Epidermal melanocyte (primary cell): ENCODE data around the gene FAM3A.
"Not testable (repeated sequence)": the region's sequence is repeated elsewhere in the genome, so short reads cannot be mapped to it uniquely, and the experiment has no call there.

Source experiments
- DNase-seq: peaks from one replicate; pipeline ENCODE4 v3.0.0; 2011; ENCODE audit warnings: low spot score; ENCODE audit not compliant: insufficient read length

Gene FAM3A

DNA sequence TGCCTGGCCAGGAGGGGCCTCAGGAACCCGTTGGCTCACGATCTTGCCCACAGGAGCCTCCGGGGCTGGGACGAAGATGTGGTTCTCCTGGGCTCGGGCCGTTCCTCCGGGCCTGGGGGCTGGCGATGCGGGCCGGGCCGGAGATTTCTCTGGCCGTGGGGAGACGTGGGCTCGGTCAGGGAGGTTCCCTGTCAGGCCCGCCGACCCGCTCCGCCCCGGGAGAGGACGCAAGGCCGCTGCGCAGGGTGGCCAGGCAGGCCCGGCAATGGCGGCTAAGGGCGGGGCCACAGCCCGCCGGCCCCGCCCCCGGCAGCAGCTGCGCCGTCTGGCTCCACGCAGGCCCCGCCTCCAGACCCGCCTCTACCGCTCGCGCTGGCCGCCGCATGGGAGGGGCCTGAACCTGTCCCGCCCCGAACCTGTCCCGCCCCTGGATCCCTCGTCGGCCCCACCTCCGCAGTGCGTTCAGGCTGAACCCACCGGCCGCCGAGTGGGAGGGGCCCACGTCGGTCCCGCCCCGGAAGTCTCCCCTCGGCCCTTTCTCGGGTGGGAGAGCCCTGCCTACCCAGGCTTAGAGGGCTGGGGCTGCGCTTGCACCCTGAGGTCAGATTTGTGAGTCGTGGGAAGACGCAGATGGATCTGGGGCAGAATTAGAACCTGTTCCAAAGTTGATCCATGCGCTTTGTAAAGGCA lies at the start of gene FAM3A:
TSS of gene FAM3A (minus strand) at position 267 of the 690 bp plus-strand sequence. CDS start 460 bp downstream, outside the sequence.
- no peak for DNase-seq

- not testable (repeated sequence) for DNase-seq
Observed at GRCh38 chrX:154562295-154562694, 46.3 kb upstream of the FAM3A start.

DNA sequence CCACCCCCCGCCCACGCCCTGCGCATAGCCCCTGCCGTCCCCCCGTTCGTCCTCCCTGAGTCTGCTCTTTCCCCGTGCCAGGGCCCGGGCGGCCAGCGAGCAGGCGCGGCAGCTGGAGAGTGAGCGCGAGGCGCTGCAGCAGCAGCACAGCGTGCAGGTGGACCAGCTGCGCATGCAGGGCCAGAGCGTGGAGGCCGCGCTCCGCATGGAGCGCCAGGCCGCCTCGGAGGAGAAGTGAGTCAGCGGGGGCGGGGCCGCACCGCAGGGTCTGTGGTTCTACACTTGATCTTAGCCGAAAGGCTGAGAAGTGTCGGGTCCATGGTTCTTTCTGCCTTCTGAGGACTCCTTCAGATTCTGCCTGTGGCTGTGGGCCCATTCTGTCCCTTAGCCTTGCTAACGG lies 44.3 kb upstream of the FAM3A start:
- not testable (repeated sequence) for DNase-seq

- not testable (repeated sequence) for DNase-seq
Observed at GRCh38 chrX:154558896-154559295, 42.9 kb upstream of the FAM3A start.

GRCh38 chrX:154558060-154558690 lies 42.1 kb upstream of the FAM3A start:
- DNase-seq, result not testable (repeated sequence)

DNA sequence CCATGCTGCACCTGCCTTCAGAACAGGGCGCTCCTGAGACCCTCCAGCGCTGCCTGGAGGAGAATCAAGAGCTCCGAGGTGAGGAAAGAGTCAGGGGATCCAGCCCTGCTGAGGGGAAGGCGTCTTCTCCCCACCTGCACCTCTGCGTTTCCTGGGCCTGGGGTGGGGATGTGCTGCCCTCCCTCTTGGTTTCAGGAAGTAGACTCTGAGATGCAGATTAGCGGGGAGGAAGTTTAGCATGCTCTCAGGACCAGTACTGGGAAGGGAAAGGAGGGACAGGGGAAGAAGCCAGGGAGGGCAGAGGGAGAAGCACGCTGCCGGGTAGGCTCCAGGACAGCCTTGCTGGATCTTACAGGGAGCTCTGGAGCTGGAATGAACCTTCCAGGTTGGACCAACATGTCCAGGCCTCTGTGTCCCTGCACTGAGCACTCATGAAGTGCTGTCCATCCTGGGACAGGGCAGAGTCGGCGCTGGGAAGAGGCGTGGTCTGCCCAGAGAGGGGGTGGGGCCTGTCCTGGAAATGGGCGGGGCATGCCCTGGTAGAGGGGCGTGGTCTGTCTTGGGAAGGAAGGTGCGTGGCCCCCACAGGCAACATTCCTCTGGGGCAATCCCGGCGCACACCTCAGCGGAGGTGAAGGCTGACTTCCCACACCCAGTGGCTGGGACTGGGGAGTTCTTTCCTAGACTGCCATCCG lies 36.2 kb upstream of the FAM3A start:
- not testable (repeated sequence) for DNase-seq

- no peak for DNase-seq
Observed at GRCh38 chrX:154549766-154550165, 33.7 kb upstream of the FAM3A start.

DNA sequence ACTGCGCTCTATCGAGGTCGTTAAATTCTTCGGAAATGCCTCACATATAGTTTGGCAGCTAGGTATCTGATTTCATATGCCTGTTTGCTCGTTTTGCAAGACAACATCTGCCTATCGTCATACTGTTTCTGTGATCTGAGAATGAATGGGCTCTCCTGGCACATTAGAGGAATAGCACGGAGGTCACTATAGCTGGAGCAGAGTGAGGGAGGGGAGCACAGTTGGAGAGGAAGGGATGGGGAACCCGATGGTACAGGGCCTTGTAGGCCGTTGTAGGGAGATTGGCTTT lies 31.9 kb upstream of the FAM3A start:
- DNase-seq, result no peak

GRCh38 chrX:154547245-154548027 lies 31.4 kb upstream of the FAM3A start, which contains the start of gene IKBKG:
IKBKG (plus strand) TSS chrX:154547620; CDS start chrX:154552003, 4,383 bp downstream.
- DNase-seq, result peak; percentile 82

DNA sequence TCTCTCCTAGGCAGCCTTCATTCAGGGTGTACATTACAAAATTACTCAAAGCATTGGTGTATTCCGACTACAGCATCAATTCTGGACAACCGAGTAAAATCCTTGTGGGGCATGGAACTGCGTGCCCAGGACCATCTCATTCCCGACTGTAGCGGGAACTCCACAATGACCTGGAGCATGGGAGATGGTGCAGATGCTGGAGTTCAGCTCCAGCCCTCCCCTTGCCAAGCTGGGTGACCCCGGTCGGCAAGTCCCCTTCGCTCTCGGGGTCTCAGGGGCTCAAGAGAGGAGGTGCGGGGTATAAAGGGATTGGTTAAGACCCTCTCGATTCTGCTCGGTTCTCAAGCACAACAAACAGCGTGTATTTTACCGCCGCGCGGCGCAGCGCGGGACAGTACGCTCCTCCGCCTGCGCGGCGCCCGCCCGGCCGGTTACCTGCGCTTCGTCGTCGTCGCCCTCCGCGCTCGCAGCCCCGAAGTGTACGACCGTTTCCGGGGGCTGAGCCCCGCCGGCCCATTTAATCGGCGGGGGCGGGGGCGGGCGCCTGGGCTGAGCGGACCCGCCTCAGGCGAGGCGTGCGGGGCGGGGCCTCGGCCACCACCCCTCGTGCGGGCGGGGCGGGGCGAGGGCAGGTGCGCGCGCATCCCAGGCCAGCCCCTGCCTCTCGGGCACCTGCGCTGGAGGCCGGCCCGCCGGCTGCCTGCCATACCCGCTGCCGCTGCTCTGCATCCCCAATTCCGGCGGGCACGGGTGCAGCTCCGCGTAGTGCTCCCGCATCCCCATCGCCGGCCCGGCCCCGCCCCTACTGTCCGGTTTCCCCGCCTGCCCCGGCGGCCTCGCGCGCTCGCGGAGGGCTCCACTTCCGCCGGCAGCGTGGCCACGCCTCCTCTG lies 30.6 kb upstream of the FAM3A start, which contains the start of gene G6PD:
TSS of gene G6PD (minus strand) at position 493 of the 891 bp plus-strand sequence. CDS start 691 bp downstream, outside the sequence.
- peak; percentile 64 for DNase-seq

GRCh38 chrX:154545673-154546274 lies 29.7 kb upstream of the FAM3A start:
- DNase-seq, result no peak

GRCh38 chrX:154542723-154543424 lies 26.8 kb upstream of the FAM3A start:
- no peak for DNase-seq

DNA sequence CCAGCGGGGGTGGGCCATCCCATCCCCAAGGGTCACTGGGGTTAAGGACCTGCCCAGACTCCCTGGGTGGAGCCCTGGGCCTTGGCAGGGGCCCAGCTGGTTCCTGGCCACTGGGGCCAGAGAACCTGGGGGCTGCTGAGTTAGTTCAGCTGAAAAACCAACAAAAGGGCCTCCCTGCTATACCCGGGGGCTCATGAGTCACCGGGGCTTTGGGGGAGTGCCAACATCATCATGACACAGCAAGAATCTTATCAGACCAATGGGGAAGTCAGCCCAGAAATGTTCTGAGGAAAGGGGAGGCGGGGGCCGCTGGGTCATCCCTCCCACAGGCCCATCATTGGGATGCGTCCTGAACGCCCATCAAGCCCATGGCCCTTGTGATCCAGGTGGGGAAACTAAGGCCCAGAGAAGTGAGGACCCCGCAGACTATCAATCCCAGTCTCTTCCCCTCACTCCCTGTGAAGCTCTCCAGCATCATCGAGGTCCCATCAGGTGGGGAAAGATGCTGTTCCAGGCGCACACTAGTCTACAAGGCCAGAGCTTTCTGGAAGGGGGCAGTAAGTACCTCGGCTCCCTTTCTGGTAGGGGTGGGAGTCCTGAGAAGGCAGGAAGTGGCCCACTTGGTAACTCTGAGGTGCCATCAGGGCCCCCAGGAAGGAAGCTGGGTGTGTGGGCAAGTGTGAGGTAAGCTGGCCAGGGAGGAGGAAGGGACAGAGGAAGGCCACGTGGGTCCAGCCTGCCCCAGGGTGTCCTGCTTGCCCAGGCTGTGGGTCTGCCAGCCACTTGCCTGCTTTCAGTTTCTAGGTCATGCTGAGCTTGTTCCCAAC lies 26.1 kb upstream of the FAM3A start:
- no peak for DNase-seq

- DNase-seq, result no peak
Observed at GRCh38 chrX:154541589-154541895, 25.5 kb upstream of the FAM3A start.

GRCh38 chrX:154540897-154541535 lies 25.0 kb upstream of the FAM3A start:
- DNase-seq, result no peak

- not testable (repeated sequence) for DNase-seq
Observed at GRCh38 chrX:154540365-154540764, 24.3 kb upstream of the FAM3A start.

- DNase-seq, result no peak
Observed at GRCh38 chrX:154539077-154539476, 23.0 kb upstream of the FAM3A start.

- no peak for DNase-seq
Observed at GRCh38 chrX:154535892-154536291, 19.9 kb upstream of the FAM3A start.
